HCEC 1CT (cell line): Measurements from ENCODE around the gene PSD.

Experiments used
- DNase-seq: peaks from one replicate; pipeline ENCODE4 v3.0.0-alpha.2; 2017

PSD gene

GRCh38 chr10:102438374-102438773, 19.8 kb upstream of the PSD start:
- no peak for DNase-seq

- DNase-seq = no peak
Measured at GRCh38 chr10:102437515-102437914, 18.9 kb upstream of the PSD start.

DNA sequence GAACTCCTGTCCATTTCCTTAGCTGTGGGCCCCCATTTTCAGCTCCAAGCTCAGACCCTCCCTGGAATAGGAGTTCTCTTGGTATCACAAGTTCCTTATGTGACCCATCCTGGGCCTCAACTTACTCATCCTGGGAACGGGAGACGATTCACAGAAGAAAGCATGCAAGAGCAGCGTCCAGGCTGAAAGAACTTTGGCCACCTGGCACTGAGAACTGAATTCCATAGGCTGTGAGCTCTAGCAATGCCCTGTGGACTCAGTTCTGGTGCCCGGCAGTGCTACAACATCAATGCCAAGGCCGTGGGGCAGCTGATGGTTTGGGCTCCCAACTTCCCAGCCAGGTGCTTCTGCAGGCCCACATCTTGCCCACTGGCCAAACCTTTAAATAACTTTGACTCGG, 17.7 kb upstream of the PSD start:
- DNase-seq = no peak

- no peak for DNase-seq
Measured at GRCh38 chr10:102435529-102436233, 17.1 kb upstream of the PSD start.

DNA sequence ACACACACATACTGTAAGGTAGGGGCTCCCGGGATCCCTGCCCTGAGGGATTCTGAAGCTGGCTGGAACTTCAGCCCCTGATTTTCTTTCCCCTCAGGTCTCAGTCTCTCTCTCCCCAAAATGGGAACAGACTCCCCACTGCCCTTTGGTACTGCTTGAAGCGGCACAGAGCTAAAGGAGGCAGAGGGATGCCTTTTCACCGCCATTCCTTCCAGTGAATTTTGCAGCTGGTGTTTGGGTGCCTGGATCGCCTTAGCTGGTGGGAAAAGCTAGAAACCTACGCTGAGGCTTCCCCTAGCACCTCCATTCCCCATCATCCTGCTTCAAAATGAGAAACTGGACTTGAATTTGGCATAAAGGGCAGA, 16.5 kb upstream of the PSD start:
- DNase-seq = no peak

- DNase-seq = peak; percentile 43
Measured at GRCh38 chr10:102434394-102435132, 16.0 kb upstream of the PSD start.

DNA sequence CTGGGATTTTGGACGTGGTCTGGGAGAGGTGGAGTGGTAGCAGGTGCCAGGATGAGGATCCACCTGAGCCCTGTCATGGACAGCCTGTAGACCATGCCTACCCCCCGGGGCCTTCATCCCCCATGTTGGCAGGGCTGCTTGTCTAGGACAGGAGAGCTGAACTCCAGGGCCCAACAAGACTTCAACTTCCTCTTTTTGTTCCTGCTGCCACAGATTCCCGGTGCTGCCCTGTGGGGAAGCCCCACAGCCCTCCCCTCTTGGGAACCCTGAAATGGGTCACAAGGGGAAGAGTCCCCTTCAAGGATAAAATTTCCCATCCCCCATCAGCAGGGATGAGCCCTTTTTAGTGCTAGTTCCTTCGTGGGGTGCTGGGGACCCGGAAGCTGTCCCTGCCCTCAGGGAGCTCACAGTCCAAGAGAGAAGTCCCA, 15.0 kb upstream of the PSD start:
- no peak for DNase-seq

GRCh38 chr10:102432162-102432950, 13.8 kb upstream of the PSD start, which contains the start of gene CUEDC2:
Gene CUEDC2, minus strand, starts transcription at chr10:102432574. Its CDS starts 7,386 bp downstream, at chr10:102425188.
- DNase-seq = peak; percentile 95

GRCh38 chr10:102431452-102432124, 13.0 kb upstream of the PSD start:
- peak; percentile 50 for DNase-seq

DNA sequence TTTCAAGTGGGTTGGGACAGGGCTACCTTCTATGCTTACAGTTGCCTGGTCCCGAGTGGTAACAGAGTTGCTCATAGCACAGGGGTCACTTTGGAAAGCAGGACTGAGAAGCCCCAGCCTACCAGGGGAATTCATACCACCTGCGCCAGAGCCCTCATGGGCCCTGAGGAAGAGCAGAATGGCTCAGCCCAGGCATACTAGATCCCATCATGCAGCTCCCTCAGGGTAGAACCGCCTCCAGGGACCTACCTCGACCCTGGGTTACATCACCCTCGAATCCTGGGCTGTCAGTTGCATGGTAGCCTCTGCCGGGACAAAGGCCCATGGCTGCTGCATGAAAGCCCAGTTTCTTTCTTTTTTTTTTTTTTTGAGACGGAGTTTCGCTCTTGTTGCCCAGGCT, 10.9 kb upstream of the PSD start:
- no peak for DNase-seq

GRCh38 chr10:102426803-102427287, 8.3 kb upstream of the PSD start:
- no peak for DNase-seq

DNA sequence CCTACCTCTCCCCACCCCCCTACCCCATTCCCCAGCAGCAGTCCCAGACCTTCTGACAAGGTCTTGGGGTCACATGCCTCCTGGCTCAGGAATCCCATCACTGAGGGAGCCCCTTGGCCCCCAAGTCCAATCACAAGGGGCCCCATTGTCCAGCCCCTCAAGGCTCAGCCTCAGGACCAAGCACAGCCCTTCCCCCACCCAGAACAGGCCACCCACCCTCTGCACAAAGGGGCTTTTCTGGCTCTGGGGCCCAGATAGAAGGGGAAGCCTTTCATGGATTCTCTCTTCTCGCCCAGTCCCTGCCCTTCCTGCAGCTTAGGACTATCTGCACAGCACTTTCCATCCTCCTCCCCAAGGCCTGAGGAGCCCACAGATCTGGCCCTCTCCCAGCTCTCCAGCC, 6.9 kb upstream of the PSD start:
- no peak for DNase-seq

- DNase-seq = no peak
Measured at GRCh38 chr10:102424916-102425315, 6.3 kb upstream of the PSD start.

GRCh38 chr10:102424145-102424544, 5.6 kb upstream of the PSD start:
- no peak for DNase-seq

- no peak for DNase-seq
Measured at GRCh38 chr10:102423372-102423968, 4.9 kb upstream of the PSD start.

- DNase-seq = peak; percentile 76
Measured at GRCh38 chr10:102422545-102423129, 4.1 kb upstream of the PSD start.

GRCh38 chr10:102421757-102422512, 3.4 kb upstream of the PSD start:
- peak; percentile 16 for DNase-seq

GRCh38 chr10:102421507-102421756, 2.8 kb upstream of the PSD start:
- no peak for DNase-seq

DNA sequence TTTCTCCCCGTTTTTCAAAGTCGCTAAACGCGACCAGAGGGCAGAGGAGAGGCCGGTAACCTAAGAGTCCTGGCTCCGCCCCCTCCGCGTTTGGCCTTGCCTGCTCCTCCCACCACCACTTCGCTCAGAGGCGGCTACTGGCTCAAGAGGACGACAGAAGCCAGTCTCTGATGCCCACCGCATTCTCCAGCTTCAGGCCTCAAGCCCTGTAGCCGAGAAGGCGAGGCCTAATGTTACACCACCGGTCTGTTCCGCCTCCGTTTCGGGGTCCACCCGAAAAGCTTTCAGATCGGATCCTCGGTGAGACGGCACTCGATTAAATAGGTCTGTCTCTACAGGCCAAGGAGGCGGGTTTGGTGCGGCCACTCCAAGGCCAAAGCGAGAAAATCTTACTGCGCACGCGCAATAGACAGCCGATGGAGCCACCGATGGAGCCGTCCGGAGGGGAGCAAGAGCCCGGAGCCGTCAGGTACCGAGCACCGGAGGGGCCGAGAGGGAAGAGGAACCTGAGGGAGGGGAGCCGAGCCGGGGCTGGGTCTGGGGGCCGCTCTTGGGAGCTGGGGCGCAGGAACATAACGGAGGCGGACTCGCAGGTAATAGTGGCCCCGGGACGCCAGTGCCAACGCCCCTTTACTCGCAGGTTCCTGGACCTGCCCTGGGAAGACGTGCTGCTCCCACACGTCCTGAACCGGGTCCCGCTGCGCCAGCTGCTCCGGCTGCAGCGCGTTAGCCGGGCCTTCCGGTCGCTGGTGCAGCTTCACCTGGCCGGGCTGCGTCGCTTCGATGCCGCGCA, 2.3 kb upstream of the PSD start, which contains the start of gene FBXL15:
TSS of gene FBXL15 (plus strand) at position 123 of the 793 bp plus-strand sequence. CDS start at position 417, 294 bp downstream.
- DNase-seq = peak; percentile 92

GRCh38 chr10:102420181-102420713, 1.7 kb upstream of the PSD start:
- DNase-seq = no peak
